HL-60 (cell line): ENCODE data around the gene DLX4.

ENCODE experiments used
- CTCF ChIP-seq: IDR thresholded peaks from one replicate; pipeline ENCODE4 v1.5.1; 2011; ENCODE audit warnings: low read length, control low read depth, inconsistent platforms; ENCODE audit not compliant: insufficient read depth
- REST ChIP-seq: IDR thresholded peaks from 2 replicates; pipeline ENCODE4 v1.6.1; 2012; ENCODE audit warnings: low read depth; ENCODE audit not compliant: insufficient replicate concordance

GRCh38 chr17:49966767-49967166, 2.2 kb upstream of the DLX4 start:
- TF ChIP-seq CTCF = no peak
- no peak for TF ChIP-seq REST
